HCT116 (cell line): ENCODE results near the gene TMEM244. TPM values are rescaled to one million over a fixed set of nuclear protein-coding genes. Genes with fewer than 3 reads are reported as not detected.

Experiments
- ATAC-seq: fragments of 200-7000 bp; cut with Tn5 transposase; 2 replicates; pipeline ENCODE4 v1.9.1; 2020; ENCODE audit warnings: mild to moderate bottlenecking, moderate library complexity
- BruUV-seq: library from RNA; stranded (reverse); fragments of 400-500 nt; replicated peaks from 2 replicates; lab custom pipeline; 2021; lab: Mats Ljungman, UMichigan
- CTCF ChIA-PET: fragments of 300-600 bp; sonication (Branson Sonifier 250); formaldehyde crosslinking; loops from one replicate; lab custom pipeline; 2021; ENCODE audit warnings: antibody characterized with exemption; lab: Charles Lee
- POLR2A ChIA-PET: fragments of 300-600, 350-600 bp; sonication (Branson Sonifier 250); formaldehyde crosslinking; loops from one replicate; lab custom pipeline; 2021; ENCODE audit warnings: antibody characterized with exemption; lab: Charles Lee
- RAD21 ChIA-PET, 2 experiments: fragments of 300-600 bp; sonication (Branson Sonifier 250); formaldehyde crosslinking; loops; one replicate each; lab custom pipeline; 2023; ENCODE audit warnings: low total read pairs in 2 of 2; ENCODE audit not compliant: uncharacterized antibody in 2 of 2, unreplicated experiment in 2 of 2, low non-redundant PET in 1 of 2; lab: Charles Lee
- DNase-seq: peaks from one replicate; pipeline ENCODE4 v3.0.0-alpha.2; 2010; ENCODE audit warnings: low read depth, low spot score
- H2AFZ ChIP-seq: fragments of 200-600 bp; shearing (Covaris generic), sonication (generic); 2 replicates; pipeline ENCODE4 v1.6.1; 2017; ENCODE audit warnings: low read depth, mixed run types, mixed read lengths, antibody characterized with exemption, low read length; ENCODE audit not compliant: poor library complexity, severe bottlenecking
- H3K27ac ChIP-seq: 2 replicates; pipeline ENCODE4 v1.5.1; 2012; ENCODE audit warnings: low read depth, low read length
- H3K27me3 ChIP-seq: fragments of 200-600 bp; sonication (generic); 2 replicates; pipeline ENCODE4 v1.6.1; 2016; ENCODE audit warnings: mixed run types, low read length, mixed read lengths; ENCODE audit not compliant: insufficient read depth
- H3K36me3 ChIP-seq, 2 experiments: fragments of 200-500 bp in 1 of 2; fragments of 200-600 bp in 1 of 2; sonication (Bioruptor generic) in 1 of 2; sonication (generic) in 1 of 2; 2 replicates each; pipeline versions ENCODE4 v1.5.1 to v1.6.1; 2014 to 2016; ENCODE audit warnings: low read length in 2 of 2, inconsistent platforms in 1 of 2, mixed read lengths in 1 of 2, mixed run types in 1 of 2; ENCODE audit not compliant: insufficient read depth in 2 of 2, control insufficient read depth in 1 of 2
- H3K4me1 ChIP-seq, 2 experiments: fragments of 200-600 bp in 1 of 2; sonication (generic) in 1 of 2; 2 replicates each; pipeline versions ENCODE4 v1.5.1 to v1.6.1; 2012 to 2017; ENCODE audit warnings: low read length in 2 of 2, inconsistent platforms in 1 of 2, mild to moderate bottlenecking in 1 of 2, mixed read lengths in 1 of 2, mixed run types in 1 of 2, moderate library complexity in 1 of 2; ENCODE audit not compliant: insufficient read depth in 2 of 2, control insufficient read depth in 1 of 2
- H3K4me2 ChIP-seq: fragments of 200-600 bp; sonication (generic); 2 replicates; pipeline ENCODE4 v1.6.1; 2017; ENCODE audit warnings: mixed run types, low read length, mixed read lengths
- H3K4me3 ChIP-seq, 2 experiments: fragments of 200-600 bp in 1 of 2; sonication (generic) in 1 of 2; replicated peaks in 1 of 2; 2 replicates each; pipeline ENCODE4 v1.5.1; 2011 to 2016; ENCODE audit warnings: low read length in 2 of 2, control low read depth in 1 of 2, low read depth in 1 of 2, mild to moderate bottlenecking in 1 of 2, mixed read lengths in 1 of 2, mixed run types in 1 of 2
- H3K79me2 ChIP-seq: fragments of 200-600 bp; sonication (generic); 2 replicates; pipeline ENCODE4 v1.6.1; 2017; ENCODE audit warnings: mild to moderate bottlenecking, mixed run types, low read length, moderate library complexity, mixed read lengths; ENCODE audit not compliant: insufficient read depth
- H3K9ac ChIP-seq: fragments of 200-600 bp; sonication (generic); 2 replicates; pipeline ENCODE4 v1.6.1; 2016; ENCODE audit warnings: low read length, mixed read lengths
- H3K9me2 ChIP-seq: fragments of 200-600 bp; sonication (generic), shearing (Covaris generic); 2 replicates; pipeline ENCODE4 v1.6.1; 2017; ENCODE audit warnings: mixed run types, mild to moderate bottlenecking, moderate library complexity; ENCODE audit not compliant: insufficient read depth
- H3K9me3 ChIP-seq, 2 experiments: fragments of 200-500 bp in 1 of 2; fragments of 200-600 bp in 1 of 2; sonication (Bioruptor generic) in 1 of 2; sonication (generic) in 1 of 2; 2 replicates each; pipeline ENCODE4 v1.6.1; 2014 to 2017; ENCODE audit warnings: low read length in 2 of 2, mixed read lengths in 2 of 2, inconsistent platforms in 1 of 2, low read depth in 1 of 2, mild to moderate bottlenecking in 1 of 2, mixed run types in 1 of 2, moderate library complexity in 1 of 2; ENCODE audit not compliant: control insufficient read depth in 1 of 2, insufficient read depth in 1 of 2
- H4K20me1 ChIP-seq: fragments of 200-600 bp; sonication (generic), shearing (Covaris generic); 2 replicates; pipeline ENCODE4 v1.6.1; 2017; ENCODE audit warnings: mixed run types, mild to moderate bottlenecking, moderate library complexity; ENCODE audit not compliant: insufficient read depth
- CBX3 ChIP-seq: IDR thresholded peaks from 2 replicates; pipeline ENCODE4 v1.6.1; 2012; ENCODE audit warnings: low read depth
- CEBPB ChIP-seq: IDR thresholded peaks from 2 replicates; pipeline ENCODE4 v1.6.1; 2012; ENCODE audit warnings: low read depth
- EGR1 ChIP-seq: IDR thresholded peaks from 2 replicates; pipeline ENCODE4 v1.6.1; 2012; ENCODE audit warnings: low read depth
- ELF1 ChIP-seq: IDR thresholded peaks from 2 replicates; pipeline ENCODE4 v1.6.1; 2012; ENCODE audit warnings: low read depth, borderline replicate concordance
- EZH2 ChIP-seq: fragments of 200-600 bp; sonication (generic); IDR thresholded peaks from 2 replicates; pipeline ENCODE4 v1.6.1; 2017; ENCODE audit warnings: antibody characterized with exemption, mixed run types
- FOSL1 ChIP-seq: IDR thresholded peaks from 2 replicates; pipeline ENCODE4 v1.6.1; 2012; ENCODE audit warnings: low read depth
- JUND ChIP-seq: IDR thresholded peaks from 2 replicates; pipeline ENCODE4 v1.6.1; 2012
- POLR2A ChIP-seq: IDR thresholded peaks from 2 replicates; pipeline ENCODE4 v1.7.0; 2011; ENCODE audit warnings: borderline replicate concordance; ENCODE audit not compliant: insufficient read depth, insufficient read length; ENCODE audit errors: extremely low read depth
- POLR2AphosphoS5 ChIP-seq: IDR thresholded peaks from 2 replicates; pipeline ENCODE4 v1.6.1; 2011; ENCODE audit warnings: mild to moderate bottlenecking, low read depth, low read length, moderate library complexity
- SP1 ChIP-seq: IDR thresholded peaks from 2 replicates; pipeline ENCODE4 v1.6.1; 2012; ENCODE audit warnings: low read depth
- SRF ChIP-seq: IDR thresholded peaks from 2 replicates; pipeline ENCODE4 v1.6.1; 2012; ENCODE audit warnings: low read depth
- TCF7L2 ChIP-seq: IDR thresholded peaks from 2 replicates; pipeline ENCODE4 v1.7.0; 2011; ENCODE audit warnings: borderline replicate concordance, inconsistent platforms; ENCODE audit not compliant: insufficient read depth, insufficient read length; ENCODE audit errors: extremely low read depth
- YY1 ChIP-seq: IDR thresholded peaks from 2 replicates; pipeline ENCODE4 v1.6.1; 2011; ENCODE audit warnings: low read length, low read depth, moderate library complexity, mild to moderate bottlenecking; ENCODE audit not compliant: insufficient replicate concordance; ENCODE audit errors: extremely low read depth
- ZFX ChIP-seq: fragments of 450-650 bp; IDR thresholded peaks from 2 replicates; pipeline ENCODE4 v1.6.1; 2017
- intact Hi-C: fragments of 100-400 bp; cut with micrococcal nuclease; formaldehyde crosslinking; loops from 2 replicates; pipeline ENCODE4 v1.10.0; 2022
- total RNA-seq: library from RNA; stranded (reverse); gene quantifications from one replicate; pipeline ENCODE4 v1.2.1, GENCODE V29; 2021; ENCODE audit not compliant: unreplicated experiment
- TF ChIP-seq, protein P1 (sequence below): IDR thresholded peaks from 2 replicates; pipeline ENCODE4 v1.6.1; 2012
- TF ChIP-seq, protein P2 (sequence below), 3 experiments: fragments of 200-600 bp in 1 of 3; sonication (generic) in 1 of 3; IDR thresholded peaks in 2 of 3; conservative IDR thresholded peaks in 1 of 3; 2 replicates each; pipeline ENCODE4 v1.5.1; 2012 to 2017; ENCODE audit warnings: low read depth in 2 of 3, low read length in 2 of 3, antibody characterized with exemption in 1 of 3, borderline replicate concordance in 1 of 3, control low read depth in 1 of 3, mild to moderate bottlenecking in 1 of 3, mixed read lengths in 1 of 3, mixed run types in 1 of 3, moderate library complexity in 1 of 3; ENCODE audit not compliant: insufficient read depth in 1 of 3

The TMEM244 gene
- total RNA-seq, 1 experiment from 2014 or later: not detected

DNA sequence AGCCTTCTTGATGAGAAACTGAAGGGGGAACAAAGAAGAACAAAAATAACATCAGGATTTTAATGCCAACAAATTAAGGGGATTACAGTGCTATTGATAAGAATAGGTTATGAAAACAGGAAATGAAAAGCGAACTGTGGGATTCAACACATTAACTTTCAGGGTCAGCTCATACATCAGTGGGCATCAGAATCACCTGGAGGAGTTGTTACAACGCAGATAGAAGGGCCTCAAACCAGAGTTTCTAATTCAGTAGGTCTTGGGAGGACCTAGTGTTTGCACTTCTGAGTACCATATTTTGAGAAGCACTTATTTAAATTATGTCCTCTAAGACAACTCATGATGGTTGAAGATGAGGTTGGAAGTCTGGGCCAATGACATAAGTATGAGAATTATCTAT is 5.6 kb upstream of the TMEM244 start:
- no peaks in the 10 kb centered on the region for H3K9me3 ChIP-seq
- intact Hi-C loops: no loop called here
- no peak overlapping the region for H3K27ac ChIP-seq
- DNase-seq (no peak), ATAC-seq (no peak)
- RAD21 ChIA-PET: no interaction called here
- no peak overlapping the region for H3K4me2 ChIP-seq
- TF ChIP-seq SP1 (no peak), YY1 (no peak), FOSL1 (no peak)
- POLR2A ChIA-PET: no interaction called here
- no peak overlapping the region for H3K9ac ChIP-seq
- no peak overlapping the region for H3K4me3 ChIP-seq
- peaks cover 4 to 24% of the 10 kb centered on the region in 2 experiments for H3K4me1 ChIP-seq
- H4K20me1 ChIP-seq: no peaks in the 10 kb centered on the region
- H3K79me2 ChIP-seq: no peaks in the 10 kb centered on the region
- CTCF ChIA-PET: no interaction called here
- peak overlapping the region; percentile 2 for H2AFZ ChIP-seq
- no TSS peak for BruUV-seq
- H3K36me3 ChIP-seq: no peaks in the 10 kb centered on the region
- no peaks in the 10 kb centered on the region; the same call in 1 of the 2 replicates for H3K9me2 ChIP-seq
- H3K27me3 ChIP-seq: no peaks in the 10 kb centered on the region

DNA sequence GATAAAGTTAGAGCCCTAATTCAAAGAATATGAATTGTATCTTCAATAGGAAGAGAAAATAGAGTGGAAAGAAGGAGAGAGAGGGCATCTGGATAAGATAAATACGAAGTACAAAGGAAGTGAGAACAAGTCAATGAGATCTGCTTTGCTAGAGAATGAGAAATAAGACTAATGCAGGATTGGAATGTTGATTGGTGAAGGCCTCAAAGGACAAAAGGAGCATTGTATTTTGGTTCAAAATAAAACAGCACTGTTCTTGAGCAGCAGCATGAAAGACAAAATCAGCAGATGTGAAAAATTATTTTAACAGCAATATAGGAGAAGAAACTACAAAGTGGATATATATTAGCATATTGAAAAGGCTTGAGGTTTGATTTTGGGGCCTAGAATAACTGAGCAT is 5.1 kb upstream of the TMEM244 start:
- peaks cover 4 to 27% of the 10 kb centered on the region in 2 experiments for H3K4me1 ChIP-seq
- CTCF ChIA-PET: no interaction called here
- no peaks in the 10 kb centered on the region for H3K9me3 ChIP-seq
- H3K79me2 ChIP-seq: no peaks in the 10 kb centered on the region
- intact Hi-C loops: no loop called here
- POLR2A ChIA-PET: no interaction called here
- no peak overlapping the region for H3K27ac ChIP-seq
- H3K36me3 ChIP-seq: no peaks in the 10 kb centered on the region
- RAD21 ChIA-PET: no interaction called here
- no peak for ATAC-seq
- no peaks in the 10 kb centered on the region for H4K20me1 ChIP-seq
- BruUV-seq: no TSS peak
- H3K4me2 ChIP-seq: no peak overlapping the region
- no peaks in the 10 kb centered on the region for H3K27me3 ChIP-seq
- no peaks in the 10 kb centered on the region; the same call in 1 of the 2 replicates for H3K9me2 ChIP-seq
- no peak for DNase-seq
- H3K4me3 ChIP-seq: no peak overlapping the region
- H2AFZ ChIP-seq: peak overlapping the region; percentile 2
- H3K9ac ChIP-seq: no peak overlapping the region
- TF ChIP-seq JUND (no peak), YY1 (no peak), POLR2AphosphoS5 (no peak), CEBPB (no peak), EZH2 (no peak), CBX3 (no peak), SRF (no peak), POLR2A (no peak), ZFX (no peak), EGR1 (no peak), ELF1 (no peak), TCF7L2 (no peak)
- TF ChIP-seq, protein P1, sequence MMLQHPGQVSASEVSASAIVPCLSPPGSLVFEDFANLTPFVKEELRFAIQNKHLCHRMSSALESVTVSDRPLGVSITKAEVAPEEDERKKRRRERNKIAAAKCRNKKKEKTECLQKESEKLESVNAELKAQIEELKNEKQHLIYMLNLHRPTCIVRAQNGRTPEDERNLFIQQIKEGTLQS: no peak
- TF ChIP-seq, protein P2, sequence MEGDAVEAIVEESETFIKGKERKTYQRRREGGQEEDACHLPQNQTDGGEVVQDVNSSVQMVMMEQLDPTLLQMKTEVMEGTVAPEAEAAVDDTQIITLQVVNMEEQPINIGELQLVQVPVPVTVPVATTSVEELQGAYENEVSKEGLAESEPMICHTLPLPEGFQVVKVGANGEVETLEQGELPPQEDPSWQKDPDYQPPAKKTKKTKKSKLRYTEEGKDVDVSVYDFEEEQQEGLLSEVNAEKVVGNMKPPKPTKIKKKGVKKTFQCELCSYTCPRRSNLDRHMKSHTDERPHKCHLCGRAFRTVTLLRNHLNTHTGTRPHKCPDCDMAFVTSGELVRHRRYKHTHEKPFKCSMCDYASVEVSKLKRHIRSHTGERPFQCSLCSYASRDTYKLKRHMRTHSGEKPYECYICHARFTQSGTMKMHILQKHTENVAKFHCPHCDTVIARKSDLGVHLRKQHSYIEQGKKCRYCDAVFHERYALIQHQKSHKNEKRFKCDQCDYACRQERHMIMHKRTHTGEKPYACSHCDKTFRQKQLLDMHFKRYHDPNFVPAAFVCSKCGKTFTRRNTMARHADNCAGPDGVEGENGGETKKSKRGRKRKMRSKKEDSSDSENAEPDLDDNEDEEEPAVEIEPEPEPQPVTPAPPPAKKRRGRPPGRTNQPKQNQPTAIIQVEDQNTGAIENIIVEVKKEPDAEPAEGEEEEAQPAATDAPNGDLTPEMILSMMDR (IDR thresholded peaks at IDR 0.05 in 2 of 3, conservative IDR thresholded peaks at IDR 0.05 in 1 of 3; ENCODE audit: borderline replicate concordance in 1 of 3, insufficient read depth in 1 of 3, low read depth in 2 of 3, low read length in 2 of 3): no peak
